A549 (cell line): Measurements from ENCODE around the gene RAX. TPM values are rescaled to one million over a fixed set of nuclear protein-coding genes. Genes with fewer than 3 reads are reported as not detected.

Source experiments
- ATAC-seq, 2 experiments: fragments of 200-7000 bp in 1 of 2; fragments of >200 bp in 1 of 2; cut with Nextera tagmentation in 1 of 2; cut with Tn5 transposase in 1 of 2; 3 replicates each; pipeline versions ENCODE4 v1.8.0 to v1.9.1; 2018 to 2020; ENCODE audit warnings: mild to moderate bottlenecking in 1 of 2, moderate library complexity in 1 of 2
- CTCF ChIA-PET: fragments of 300-600 bp; sonication (Branson Sonifier 250); formaldehyde crosslinking; extraction: SDS; loops from one replicate; lab custom pipeline; 2021; ENCODE audit warnings: antibody characterized with exemption, inconsistent platforms; lab: Yijun Ruan, JAX
- POLR2A ChIA-PET: fragments of 350-600 bp; formaldehyde crosslinking; extraction: SDS; loops from one replicate; lab custom pipeline; 2021; ENCODE audit warnings: antibody characterized with exemption, inconsistent platforms; lab: Yijun Ruan, JAX
- DNase-seq, 2 experiments: peaks; one replicate each; pipeline versions ENCODE4 v3.0.0 to v3.0.0-alpha.2; 2011 to 2016; ENCODE audit warnings: low read depth in 1 of 2, low spot score in 1 of 2
- FAIRE-seq: peaks from 2 replicates; lab custom pipeline; 2011; peaks lifted over from hg19 to GRCh38; lab: Jason Lieb, UNC
- H3K27ac ChIP-seq, 2 experiments: fragments of >200 bp; sonication (Bioruptor Twin); formaldehyde crosslinking; 3 replicates each; pipeline ENCODE4 v1.5.1; 2016 to 2017
- H3K4me1 ChIP-seq: fragments of >200 bp; sonication (Bioruptor Twin); formaldehyde crosslinking; 3 replicates; pipeline ENCODE4 v1.6.1; 2016
- H3K4me2 ChIP-seq: fragments of >200 bp; sonication (Bioruptor Twin); formaldehyde crosslinking; 3 replicates; pipeline ENCODE4 v1.6.1; 2016
- H3K4me3 ChIP-seq: fragments of >200 bp; sonication (Bioruptor Twin); formaldehyde crosslinking; 3 replicates; pipeline ENCODE4 v1.5.1; 2016
- H3K9me3 ChIP-seq: fragments of >200 bp; sonication (Bioruptor Twin); formaldehyde crosslinking; 3 replicates; pipeline ENCODE4 v1.6.1; 2016
- BHLHE40 ChIP-seq: IDR thresholded peaks from 2 replicates; pipeline ENCODE4 v1.6.1; 2012; ENCODE audit warnings: low read depth, low read length, inconsistent platforms
- CBX2 ChIP-seq: fragments of 200-600 bp; sonication (generic); IDR thresholded peaks from 2 replicates; pipeline ENCODE4 v1.6.1; 2016; ENCODE audit warnings: low read depth, mild to moderate bottlenecking, borderline replicate concordance
- CEBPB ChIP-seq, 2 experiments: fragments of >200 bp in 1 of 2; sonication (Bioruptor Twin) in 1 of 2; formaldehyde crosslinking in 1 of 2; IDR thresholded peaks; 2 replicates each; pipeline ENCODE4 v1.6.1; 2012 to 2016
- CHD4 ChIP-seq: fragments of 200-600 bp; sonication (generic); IDR thresholded peaks from 2 replicates; pipeline ENCODE4 v1.6.1; 2016; ENCODE audit warnings: antibody characterized with exemption, mild to moderate bottlenecking, borderline replicate concordance
- EHF ChIP-seq: fragments of 250-450 bp; sonication (Bioruptor Pico); IDR thresholded peaks from 2 replicates; pipeline ENCODE4 v1.5.0; 2020; ENCODE audit warnings: mild to moderate bottlenecking
- FOSL2 ChIP-seq, 2 experiments: fragments of 450-650 bp in 1 of 2; fragments of >200 bp in 1 of 2; sonication (Bioruptor Twin) in 1 of 2; formaldehyde crosslinking; IDR thresholded peaks; 2 replicates each; pipeline versions ENCODE4 v1.5.0 to v1.6.1; 2016 to 2020; ENCODE audit warnings: mild to moderate bottlenecking in 1 of 2, moderate library complexity in 1 of 2
- FOXS1 ChIP-seq: fragments of 250-450 bp; sonication (Bioruptor Pico); IDR thresholded peaks from 2 replicates; pipeline ENCODE4 v1.5.0; 2020; ENCODE audit warnings: mild to moderate bottlenecking, moderate library complexity
- HOXA7 ChIP-seq: fragments of 250-450 bp; sonication (Bioruptor Pico); IDR thresholded peaks from 2 replicates; pipeline ENCODE4 v1.5.0; 2020; ENCODE audit warnings: mild to moderate bottlenecking, moderate library complexity
- JUNB ChIP-seq: fragments of >200 bp; sonication (Bioruptor Twin); formaldehyde crosslinking; IDR thresholded peaks from 2 replicates; pipeline ENCODE4 v1.6.1; 2016
- KDM1A ChIP-seq: fragments of 200-600 bp; sonication (generic); IDR thresholded peaks from 2 replicates; pipeline ENCODE4 v1.6.1; 2016; ENCODE audit warnings: low read depth, mild to moderate bottlenecking
- KDM5A ChIP-seq: fragments of 200-600 bp; sonication (generic); IDR thresholded peaks from 2 replicates; pipeline ENCODE4 v1.6.1; 2016; ENCODE audit warnings: antibody characterized with exemption, mild to moderate bottlenecking
- MAFK ChIP-seq: fragments of 450-650 bp; IDR thresholded peaks from 2 replicates; pipeline ENCODE4 v1.6.1; 2014; ENCODE audit not compliant: partially characterized antibody
- MAZ ChIP-seq: fragments of 150-350 bp; IDR thresholded peaks from 2 replicates; pipeline ENCODE4 v1.6.1; 2014; ENCODE audit warnings: antibody characterized with exemption, low read depth, low read length, borderline replicate concordance
- MYC ChIP-seq: IDR thresholded peaks from 2 replicates; pipeline ENCODE4 v1.6.1; 2012; ENCODE audit warnings: mild to moderate bottlenecking, inconsistent platforms, low read length, improper control_type of control experiment, borderline replicate concordance
- NFE2L2 ChIP-seq: fragments of 150-350 bp; conservative IDR thresholded peaks from 2 replicates; pipeline ENCODE4 v1.6.1; 2014; ENCODE audit warnings: low read length
- RAD21 ChIP-seq, 2 experiments: fragments of >200 bp in 1 of 2; sonication (Bioruptor Twin) in 1 of 2; formaldehyde crosslinking in 1 of 2; IDR thresholded peaks in 1 of 2; conservative IDR thresholded peaks in 1 of 2; 2 replicates in 1 of 2; 3 replicates in 1 of 2; pipeline ENCODE4 v1.6.1; 2012 to 2018; ENCODE audit warnings: inconsistent platforms in 1 of 2
- RCOR1 ChIP-seq: fragments of 150-350 bp; IDR thresholded peaks from 2 replicates; pipeline ENCODE4 v1.6.1; 2014; ENCODE audit warnings: antibody characterized with exemption, low read length, low read depth
- RNF2 ChIP-seq: fragments of 200-600 bp; sonication (generic); IDR thresholded peaks from 2 replicates; pipeline ENCODE4 v1.6.1; 2016; ENCODE audit warnings: low read depth, mild to moderate bottlenecking, antibody characterized with exemption, moderate library complexity, borderline replicate concordance
- SMC3 ChIP-seq: fragments of >200 bp; sonication (Bioruptor Twin); formaldehyde crosslinking; IDR thresholded peaks from 3 replicates; pipeline ENCODE4 v1.6.1; 2018; ENCODE audit warnings: inconsistent platforms
- TP53 ChIP-seq: fragments of 250-450 bp; sonication (Bioruptor Pico); IDR thresholded peaks from 2 replicates; pipeline ENCODE4 v1.5.0; 2021; ENCODE audit warnings: mild to moderate bottlenecking, moderate library complexity
- ZC3H11A ChIP-seq: fragments of 450-650 bp; IDR thresholded peaks from 2 replicates; pipeline ENCODE4 v1.6.1; 2014; ENCODE audit warnings: antibody characterized with exemption, mild to moderate bottlenecking
- ZFP36 ChIP-seq: fragments of 450-650 bp; IDR thresholded peaks from 2 replicates; pipeline ENCODE4 v1.6.1; 2014; ENCODE audit warnings: borderline replicate concordance; ENCODE audit not compliant: partially characterized antibody
- ZSCAN20 ChIP-seq: fragments of 250-450 bp; sonication (Bioruptor Pico); IDR thresholded peaks from 2 replicates; pipeline ENCODE4 v1.8.0; 2022; ENCODE audit warnings: mild to moderate bottlenecking, moderate library complexity
- WGBS: methylation state at CpG from one replicate; pipeline ENCODE4 v1.1.6; 2017; ENCODE audit errors: missing lambda C conversion rate; 5-methylcytosine and 5-hydroxymethylcytosine counted together
- polyA plus RNA-seq, 4 experiments: library from polyadenylated mRNA; depleted of rRNA in 3 of 4; stranded (reverse); fragments of >200 nt; fragmentation: RNase III in 1 of 4; extraction: RNeasy Plus Mini Kit Qiagen cat#74134 plus additional on column Dnase treatment in 1 of 4; gene quantifications; 2 replicates in 3 of 4; 3 replicates in 1 of 4; pipeline ENCODE4 v1.2.3, GENCODE V29; 2011 to 2017
- TF ChIP-seq, protein P1 (sequence below): IDR thresholded peaks from 2 replicates; pipeline ENCODE4 v1.6.1; 2012
- TF ChIP-seq, protein P2 (sequence below): fragments of 150-350 bp; IDR thresholded peaks from 2 replicates; pipeline ENCODE4 v1.6.1; 2014; ENCODE audit warnings: low read depth, mild to moderate bottlenecking, low read length
- TF ChIP-seq, protein P3 (sequence below): fragments of >200 bp; sonication (Bioruptor Twin); formaldehyde crosslinking; IDR thresholded peaks from 3 replicates; pipeline ENCODE4 v1.6.1; 2016
- TF ChIP-seq, protein P4 (sequence below): fragments of 200-600 bp; sonication (generic); IDR thresholded peaks from 2 replicates; pipeline ENCODE4 v1.6.1; 2016; ENCODE audit warnings: antibody characterized with exemption, mild to moderate bottlenecking, moderate library complexity

The RAX gene
- polyA plus RNA-seq, 2 of the 4 experiments (the other 2 are of a cell fraction) = not detected

DNA sequence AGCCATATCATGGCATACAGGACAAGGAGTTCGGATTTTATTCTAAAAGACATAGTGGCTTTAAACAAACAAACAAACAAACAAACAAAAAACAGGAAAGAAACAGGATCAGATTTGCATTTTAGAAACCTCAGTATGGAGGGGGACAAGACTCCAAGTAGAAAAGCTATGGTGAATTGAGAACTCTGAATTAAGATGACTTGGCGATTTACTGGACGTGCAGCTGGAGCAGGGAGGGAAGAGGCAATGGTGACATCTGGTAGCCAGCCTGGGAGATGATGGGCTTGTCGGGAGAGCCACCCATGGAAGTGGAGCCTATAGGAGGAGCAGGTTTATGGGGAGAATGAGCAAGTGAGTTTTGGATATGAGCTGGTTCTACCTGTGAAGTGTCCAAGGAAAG is 32.0 kb upstream of the RAX start:
- WGBS = 74% methylated on average over 4 of the region's 4 CpGs
- ATAC-seq (no peak), DNase-seq (no peak), FAIRE-seq (no peak)
- TF ChIP-seq FOSL2 (IDR thresholded peaks at IDR 0.05) (no peak), FOSL2 (CRISPR knock-in tag; IDR thresholded peaks at IDR 0.05) (no peak), RAD21 (conservative IDR thresholded peaks at IDR 0.05 in 1 of 2, IDR thresholded peaks at IDR 0.05 in 1 of 2) (no peak), JUNB (no peak), MAFK (peak; percentile 67)
- TF ChIP-seq, protein P1, sequence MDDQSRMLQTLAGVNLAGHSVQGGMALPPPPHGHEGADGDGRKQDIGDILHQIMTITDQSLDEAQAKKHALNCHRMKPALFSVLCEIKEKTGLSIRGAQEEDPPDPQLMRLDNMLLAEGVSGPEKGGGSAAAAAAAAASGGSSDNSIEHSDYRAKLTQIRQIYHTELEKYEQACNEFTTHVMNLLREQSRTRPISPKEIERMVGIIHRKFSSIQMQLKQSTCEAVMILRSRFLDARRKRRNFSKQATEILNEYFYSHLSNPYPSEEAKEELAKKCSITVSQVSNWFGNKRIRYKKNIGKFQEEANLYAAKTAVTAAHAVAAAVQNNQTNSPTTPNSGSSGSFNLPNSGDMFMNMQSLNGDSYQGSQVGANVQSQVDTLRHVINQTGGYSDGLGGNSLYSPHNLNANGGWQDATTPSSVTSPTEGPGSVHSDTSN = no peak
- no peaks in the 10 kb centered on the region for H3K9me3 ChIP-seq
- no peak overlapping the region for H3K4me2 ChIP-seq
- H3K4me3 ChIP-seq = no peak overlapping the region
- POLR2A ChIA-PET = no interaction called here
- CTCF ChIA-PET = interaction anchor here (9.3 kb wide), 1 partner anchor 96 kb away, joined by 108 read pairs; no protein-coding TSS in a partner anchor
- H3K27ac ChIP-seq = no peak overlapping the region
- H3K4me1 ChIP-seq = no peaks in the 10 kb centered on the region

DNA sequence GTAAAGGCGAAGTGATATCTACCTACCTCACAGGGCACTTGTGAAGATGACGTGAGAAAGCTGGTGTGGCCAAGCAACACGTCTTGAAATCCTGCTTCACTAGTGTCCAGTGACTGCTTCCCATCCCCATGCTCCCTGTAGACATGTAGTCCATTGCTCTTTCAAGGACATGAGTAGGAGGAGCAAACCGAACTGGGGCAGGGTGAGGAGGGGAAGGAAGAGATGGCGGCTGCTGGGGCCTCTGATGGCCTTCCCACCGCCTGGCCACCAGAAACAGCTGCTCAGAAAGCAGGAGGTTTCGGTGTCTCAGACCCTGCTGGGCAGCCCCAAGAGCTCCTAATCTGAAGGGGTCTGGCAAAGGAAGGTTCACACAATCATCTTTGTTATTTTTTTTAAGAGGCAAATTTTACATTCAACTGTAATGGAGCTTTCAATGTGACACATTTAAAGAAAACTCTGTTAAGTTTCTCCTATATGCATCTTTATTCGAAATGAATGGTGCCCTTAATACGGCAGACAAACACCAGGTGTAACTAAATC is 30.5 kb upstream of the RAX start:
- Histone ChIP-seq H3K27ac (no peak overlapping the region), H3K4me1 (no peaks in the 10 kb centered on the region), H3K4me2 (no peak overlapping the region), H3K4me3 (no peak overlapping the region), H3K9me3 (no peaks in the 10 kb centered on the region)
- no peak for TF ChIP-seq HOXA7
- TF ChIP-seq, protein P2, sequence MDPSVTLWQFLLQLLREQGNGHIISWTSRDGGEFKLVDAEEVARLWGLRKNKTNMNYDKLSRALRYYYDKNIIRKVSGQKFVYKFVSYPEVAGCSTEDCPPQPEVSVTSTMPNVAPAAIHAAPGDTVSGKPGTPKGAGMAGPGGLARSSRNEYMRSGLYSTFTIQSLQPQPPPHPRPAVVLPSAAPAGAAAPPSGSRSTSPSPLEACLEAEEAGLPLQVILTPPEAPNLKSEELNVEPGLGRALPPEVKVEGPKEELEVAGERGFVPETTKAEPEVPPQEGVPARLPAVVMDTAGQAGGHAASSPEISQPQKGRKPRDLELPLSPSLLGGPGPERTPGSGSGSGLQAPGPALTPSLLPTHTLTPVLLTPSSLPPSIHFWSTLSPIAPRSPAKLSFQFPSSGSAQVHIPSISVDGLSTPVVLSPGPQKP = no peak
- TF ChIP-seq RCOR1 = no peak
- no peak for TF ChIP-seq MYC
- no peak for TF ChIP-seq MAFK
- TF ChIP-seq SMC3 = no peak
- TF ChIP-seq FOSL2 (IDR thresholded peaks at IDR 0.05) = no peak
- no peak for TF ChIP-seq FOSL2 (CRISPR knock-in tag; IDR thresholded peaks at IDR 0.05)
- no peak for TF ChIP-seq TP53
- no peak for TF ChIP-seq ZFP36
- no peak for TF ChIP-seq KDM5A
- no peak for TF ChIP-seq BHLHE40
- WGBS = 67% methylated on average over 9 of the region's 9 CpGs
- no peak for FAIRE-seq
- ChIA-PET POLR2A (no interaction called here), CTCF (interaction anchor here (0.8 to 2.8 kb wide), 2 partner anchors 10 to 99 kb away, joined by 3 to 18 read pairs; no protein-coding TSS in a partner anchor)
- DNase-seq = no peak
- ATAC-seq = no peak

DNA sequence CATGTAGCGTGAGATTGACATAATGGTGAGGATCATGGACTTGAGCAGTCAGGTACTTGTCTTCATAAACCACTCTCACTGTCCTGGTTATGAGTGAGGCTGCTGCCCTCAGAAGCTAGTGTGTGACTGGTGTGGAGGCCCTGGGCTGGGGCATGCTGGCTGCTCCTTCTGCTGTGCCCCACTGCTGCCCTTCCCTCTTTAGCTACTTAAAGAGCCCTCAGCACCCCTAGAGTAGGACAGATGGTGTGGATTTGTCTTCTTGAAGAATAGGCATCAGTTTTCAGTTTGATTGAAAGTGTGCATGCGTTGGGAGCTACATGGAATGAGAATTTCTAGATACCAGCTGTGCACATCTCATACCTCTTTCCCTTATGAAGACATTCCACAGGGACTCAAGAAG is 29.8 kb upstream of the RAX start:
- no peak for ATAC-seq
- TF ChIP-seq, protein P3, sequence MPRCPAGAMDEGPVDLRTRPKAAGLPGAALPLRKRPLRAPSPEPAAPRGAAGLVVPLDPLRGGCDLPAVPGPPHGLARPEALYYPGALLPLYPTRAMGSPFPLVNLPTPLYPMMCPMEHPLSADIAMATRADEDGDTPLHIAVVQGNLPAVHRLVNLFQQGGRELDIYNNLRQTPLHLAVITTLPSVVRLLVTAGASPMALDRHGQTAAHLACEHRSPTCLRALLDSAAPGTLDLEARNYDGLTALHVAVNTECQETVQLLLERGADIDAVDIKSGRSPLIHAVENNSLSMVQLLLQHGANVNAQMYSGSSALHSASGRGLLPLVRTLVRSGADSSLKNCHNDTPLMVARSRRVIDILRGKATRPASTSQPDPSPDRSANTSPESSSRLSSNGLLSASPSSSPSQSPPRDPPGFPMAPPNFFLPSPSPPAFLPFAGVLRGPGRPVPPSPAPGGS = no peak
- TF ChIP-seq CHD4 (no peak), BHLHE40 (no peak), FOXS1 (CRISPR knock-in tag) (no peak), RCOR1 (no peak), CEBPB (IDR thresholded peaks at IDR 0.05) (no peak), ZSCAN20 (CRISPR knock-in tag) (no peak), RNF2 (no peak), NFE2L2 (no peak), KDM1A (no peak), EHF (CRISPR knock-in tag) (no peak), MAZ (no peak), ZC3H11A (no peak), CBX2 (no peak)
- TF ChIP-seq, protein P4, sequence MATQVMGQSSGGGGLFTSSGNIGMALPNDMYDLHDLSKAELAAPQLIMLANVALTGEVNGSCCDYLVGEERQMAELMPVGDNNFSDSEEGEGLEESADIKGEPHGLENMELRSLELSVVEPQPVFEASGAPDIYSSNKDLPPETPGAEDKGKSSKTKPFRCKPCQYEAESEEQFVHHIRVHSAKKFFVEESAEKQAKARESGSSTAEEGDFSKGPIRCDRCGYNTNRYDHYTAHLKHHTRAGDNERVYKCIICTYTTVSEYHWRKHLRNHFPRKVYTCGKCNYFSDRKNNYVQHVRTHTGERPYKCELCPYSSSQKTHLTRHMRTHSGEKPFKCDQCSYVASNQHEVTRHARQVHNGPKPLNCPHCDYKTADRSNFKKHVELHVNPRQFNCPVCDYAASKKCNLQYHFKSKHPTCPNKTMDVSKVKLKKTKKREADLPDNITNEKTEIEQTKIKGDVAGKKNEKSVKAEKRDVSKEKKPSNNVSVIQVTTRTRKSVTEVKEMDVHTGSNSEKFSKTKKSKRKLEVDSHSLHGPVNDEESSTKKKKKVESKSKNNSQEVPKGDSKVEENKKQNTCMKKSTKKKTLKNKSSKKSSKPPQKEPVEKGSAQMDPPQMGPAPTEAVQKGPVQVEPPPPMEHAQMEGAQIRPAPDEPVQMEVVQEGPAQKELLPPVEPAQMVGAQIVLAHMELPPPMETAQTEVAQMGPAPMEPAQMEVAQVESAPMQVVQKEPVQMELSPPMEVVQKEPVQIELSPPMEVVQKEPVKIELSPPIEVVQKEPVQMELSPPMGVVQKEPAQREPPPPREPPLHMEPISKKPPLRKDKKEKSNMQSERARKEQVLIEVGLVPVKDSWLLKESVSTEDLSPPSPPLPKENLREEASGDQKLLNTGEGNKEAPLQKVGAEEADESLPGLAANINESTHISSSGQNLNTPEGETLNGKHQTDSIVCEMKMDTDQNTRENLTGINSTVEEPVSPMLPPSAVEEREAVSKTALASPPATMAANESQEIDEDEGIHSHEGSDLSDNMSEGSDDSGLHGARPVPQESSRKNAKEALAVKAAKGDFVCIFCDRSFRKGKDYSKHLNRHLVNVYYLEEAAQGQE = no peak
- no peak for FAIRE-seq
- DNase-seq = no peak
- no peaks in the 10 kb centered on the region for H3K4me1 ChIP-seq
- ChIA-PET POLR2A (no interaction called here), CTCF (interaction anchor here (2.8 kb wide), 1 partner anchor 100 kb away, joined by 18 read pairs; no protein-coding TSS in a partner anchor)
- H3K4me3 ChIP-seq = no peak overlapping the region
- no peak overlapping the region for H3K4me2 ChIP-seq
- no peak overlapping the region for H3K27ac ChIP-seq
- no peaks in the 10 kb centered on the region for H3K9me3 ChIP-seq
- WGBS = 68% methylated on average over 2 of the region's 2 CpGs
